Stomach smooth muscle (tissue), 2 donors: ENCODE results near the gene TMEM61.
"Not testable (repeated sequence)": the region's sequence is repeated elsewhere in the genome, so short reads cannot be mapped to it uniquely, and the experiment has no call there.

Experiments used
- H3K27ac ChIP-seq: one replicate; pipeline ENCODE4 v1.7.0; 2013; ENCODE audit warnings: mild to moderate bottlenecking, low read length, inconsistent platforms
- H3K27me3 ChIP-seq, 2 donors: one replicate each; pipeline ENCODE4 v1.7.0; 2013; ENCODE audit warnings: low read length in 2 of 2; ENCODE audit not compliant: insufficient read depth in 2 of 2, control insufficient read depth in 1 of 2
- H3K36me3 ChIP-seq, 2 donors: one replicate each; pipeline ENCODE4 v1.7.0; 2013; ENCODE audit warnings: low read length in 2 of 2; ENCODE audit not compliant: control insufficient read depth in 2 of 2, insufficient read depth in 2 of 2
- H3K4me1 ChIP-seq: one replicate; pipeline ENCODE4 v1.7.0; 2013; ENCODE audit warnings: low read length; ENCODE audit not compliant: control insufficient read depth, insufficient read depth
- H3K4me3 ChIP-seq, 2 donors: one replicate each; pipeline ENCODE4 v1.7.0; 2013; ENCODE audit warnings: low read length in 2 of 2
- H3K9ac ChIP-seq, 2 donors: one replicate each; pipeline ENCODE4 v1.7.0; 2013; ENCODE audit warnings: low read length in 2 of 2, mild to moderate bottlenecking in 1 of 2
- H3K9me3 ChIP-seq, 2 donors: one replicate each; pipeline ENCODE4 v1.7.0; 2013; ENCODE audit warnings: low read length in 2 of 2; ENCODE audit not compliant: control insufficient read depth in 2 of 2
- donor health status: healthy.
- donor health status: Pancreatic carcinoma.

Gene TMEM61

GRCh38 chr1:54980528-54981241 lies at the start of gene TMEM61:
Gene TMEM61 (plus strand): TSS chr1:54980628. CDS start chr1:54981066, 438 bp downstream.
- Histone ChIP-seq H3K4me1 (peaks cover 10% of the 10 kb centered on the region), H3K36me3 (no peaks in the 10 kb centered on the region), H3K9ac (no peak within 1 kb of the TSS), H3K27me3 (peaks cover 17 to 36% of the 10 kb centered on the region in 2 donors), H3K27ac (no peak within 1 kb of the TSS), H3K4me3 (peak within 1 kb of the TSS; percentile 43 to 60), H3K9me3 (no peaks in the 10 kb centered on the region)

- no peak overlapping the region for H3K4me3 ChIP-seq
- no peaks in the 10 kb centered on the region for H3K4me1 ChIP-seq
- H3K9me3 ChIP-seq: no peaks in the 10 kb centered on the region
- H3K36me3 ChIP-seq: no peaks in the 10 kb centered on the region
- H3K27me3 ChIP-seq: no peaks in the 10 kb centered on the region
- H3K27ac ChIP-seq: no peak overlapping the region
- H3K9ac ChIP-seq: no peak overlapping the region
Observed at GRCh38 chr1:54931275-54931840, 49.1 kb upstream of the TMEM61 start.

- H3K27me3 ChIP-seq, H3K4me3 ChIP-seq, H3K27ac ChIP-seq, H3K9ac ChIP-seq, H3K9me3 ChIP-seq, H3K4me1 ChIP-seq, H3K36me3 ChIP-seq: not testable (repeated sequence)
Observed at GRCh38 chr1:54934081-54934480, 46.3 kb upstream of the TMEM61 start.

- Histone ChIP-seq H3K36me3 (no peaks in the 10 kb centered on the region), H3K4me1 (no peaks in the 10 kb centered on the region), H3K9me3 (no peaks in the 10 kb centered on the region), H3K27ac (no peak overlapping the region), H3K9ac (no peak overlapping the region), H3K4me3 (no peak overlapping the region), H3K27me3 (no peaks in the 10 kb centered on the region)
Observed at GRCh38 chr1:54934869-54935268, 45.6 kb upstream of the TMEM61 start.

GRCh38 chr1:54936791-54937190 lies 43.6 kb upstream of the TMEM61 start:
- no peaks in the 10 kb centered on the region for H3K4me1 ChIP-seq
- no peaks in the 10 kb centered on the region for H3K9me3 ChIP-seq
- H3K27ac ChIP-seq: no peak overlapping the region
- H3K4me3 ChIP-seq: no peak overlapping the region
- no peak overlapping the region for H3K9ac ChIP-seq
- H3K27me3 ChIP-seq: peaks cover 0 to 2% of the 10 kb centered on the region in 2 donors
- no peaks in the 10 kb centered on the region for H3K36me3 ChIP-seq

GRCh38 chr1:54937469-54937868 lies 43.0 kb upstream of the TMEM61 start:
- no peak overlapping the region for H3K9ac ChIP-seq
- H3K4me3 ChIP-seq: no peak overlapping the region
- no peaks in the 10 kb centered on the region for H3K36me3 ChIP-seq
- no peaks in the 10 kb centered on the region for H3K4me1 ChIP-seq
- peaks cover 0 to 2% of the 10 kb centered on the region in 2 donors for H3K27me3 ChIP-seq
- H3K27ac ChIP-seq: no peak overlapping the region
- no peaks in the 10 kb centered on the region for H3K9me3 ChIP-seq

- not testable (repeated sequence) for H3K27me3 ChIP-seq, H3K4me3 ChIP-seq, H3K9ac ChIP-seq, H3K9me3 ChIP-seq, H3K4me1 ChIP-seq, H3K27ac ChIP-seq, H3K36me3 ChIP-seq
Observed at GRCh38 chr1:54938955-54939354, 41.5 kb upstream of the TMEM61 start.

- no peak overlapping the region for H3K4me3 ChIP-seq
- H3K27me3 ChIP-seq: peaks cover 0 to 2% of the 10 kb centered on the region in 2 donors
- no peaks in the 10 kb centered on the region for H3K36me3 ChIP-seq
- H3K9ac ChIP-seq: no peak overlapping the region
- no peaks in the 10 kb centered on the region for H3K4me1 ChIP-seq
- no peak overlapping the region for H3K27ac ChIP-seq
- no peaks in the 10 kb centered on the region for H3K9me3 ChIP-seq
Observed at GRCh38 chr1:54940042-54940441, 40.4 kb upstream of the TMEM61 start.

GRCh38 chr1:54942976-54943375 lies 37.5 kb upstream of the TMEM61 start:
- Histone ChIP-seq H3K9ac (no peak overlapping the region), H3K27me3 (peaks cover 0 to 2% of the 10 kb centered on the region in 2 donors), H3K27ac (no peak overlapping the region), H3K9me3 (no peaks in the 10 kb centered on the region), H3K36me3 (no peaks in the 10 kb centered on the region), H3K4me1 (no peaks in the 10 kb centered on the region), H3K4me3 (no peak overlapping the region)

- Histone ChIP-seq H3K4me3 (no peak overlapping the region), H3K36me3 (no peaks in the 10 kb centered on the region), H3K4me1 (no peaks in the 10 kb centered on the region), H3K27me3 (peaks cover 0 to 2% of the 10 kb centered on the region in 2 donors), H3K9ac (no peak overlapping the region), H3K9me3 (no peaks in the 10 kb centered on the region), H3K27ac (no peak overlapping the region)
Observed at GRCh38 chr1:54944610-54945392, 35.6 kb upstream of the TMEM61 start.
